Measurements from ENCODE around the gene QKI.
A peak's percentile ranks its signal among the peaks of the same experiment; 100 is the strongest.
"Not testable (repeated sequence)": the region's sequence is repeated elsewhere in the genome, so short reads cannot be mapped to it uniquely, and the experiment has no call there.

Gene QKI

DNA sequence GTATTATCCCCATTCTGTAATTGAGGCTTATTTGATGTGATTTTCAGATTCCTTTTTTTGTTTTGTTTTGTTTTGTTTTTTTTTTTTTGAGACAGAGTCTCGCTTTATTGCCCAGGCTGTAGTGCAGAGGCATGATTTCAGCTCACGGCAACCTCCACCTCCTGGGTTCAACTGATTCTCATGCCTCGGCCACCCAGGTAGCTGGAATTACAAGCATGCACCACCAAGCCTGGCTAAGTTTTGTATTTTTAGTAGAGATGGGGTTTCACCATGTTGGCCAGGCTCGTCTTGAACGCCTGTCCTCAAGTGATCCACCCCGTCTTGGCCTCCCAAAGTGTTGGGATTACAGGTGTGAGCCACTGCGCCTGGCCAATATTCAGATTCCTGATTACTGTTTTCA is 62.4 kb downstream of the QKI start:
- not testable (repeated sequence) for DNase-seq

DNA sequence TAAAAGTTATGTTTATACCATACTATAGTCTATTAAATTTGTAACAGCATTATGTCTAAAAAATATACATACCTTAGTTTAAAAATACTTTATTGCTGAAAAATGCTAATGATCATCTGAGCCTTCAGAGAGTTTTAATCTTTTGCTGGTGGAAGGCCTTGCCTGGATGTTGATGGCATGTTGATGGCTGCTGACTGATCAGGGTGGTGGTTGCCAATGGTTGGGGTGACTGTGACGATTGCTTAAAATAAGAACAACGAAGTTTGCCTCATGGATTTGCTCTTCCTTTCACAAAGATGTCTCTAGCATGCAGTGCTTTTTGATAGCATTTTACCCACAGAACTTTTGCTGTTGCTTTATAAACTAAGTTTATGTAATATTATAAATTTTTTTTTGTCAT is 68.6 kb downstream of the QKI start:
- DNase-seq: no peak

DNA sequence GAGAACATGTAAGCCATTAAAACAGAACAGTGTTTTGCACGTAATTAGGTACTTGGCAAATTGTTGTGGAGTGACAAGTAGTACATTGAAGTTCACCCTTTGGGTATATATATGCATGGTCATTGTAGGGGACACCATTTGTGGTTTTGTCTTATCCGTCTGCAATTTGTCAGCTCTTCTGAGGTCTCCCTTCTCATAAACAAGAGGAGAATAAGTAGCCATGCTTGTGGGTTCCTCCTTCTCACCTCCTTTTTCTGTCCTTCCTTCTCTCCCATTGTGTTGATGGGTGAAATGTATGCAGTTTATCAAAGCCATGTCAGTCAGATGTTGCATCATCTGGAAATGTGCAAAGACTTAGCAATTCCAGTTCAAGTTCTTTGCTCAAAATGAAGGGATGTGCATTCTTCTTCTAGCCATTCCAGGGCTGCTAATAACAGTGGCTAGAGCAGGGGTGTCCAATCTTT is 70.9 kb downstream of the QKI start:
- DNase-seq: no peak

DNA sequence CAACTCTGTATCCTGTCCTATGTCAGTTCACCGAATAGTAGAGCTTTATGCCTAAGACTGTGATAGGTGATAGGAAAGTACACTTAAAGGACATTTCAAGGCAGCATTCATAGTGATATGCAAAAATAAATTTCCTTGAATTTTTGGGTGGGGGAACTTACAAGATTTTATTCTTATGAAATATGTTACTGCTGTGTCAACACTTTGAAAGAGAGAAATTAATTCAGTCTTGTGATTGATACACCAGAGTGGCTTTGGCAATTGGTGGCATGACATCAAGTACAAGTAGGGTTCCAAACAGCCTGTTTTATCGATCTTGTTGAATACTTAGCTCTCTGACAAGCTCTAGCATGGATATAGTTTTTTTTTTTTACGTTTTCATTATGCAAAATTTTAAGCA is 72.3 kb downstream of the QKI start:
- DNase-seq: no peak

DNA sequence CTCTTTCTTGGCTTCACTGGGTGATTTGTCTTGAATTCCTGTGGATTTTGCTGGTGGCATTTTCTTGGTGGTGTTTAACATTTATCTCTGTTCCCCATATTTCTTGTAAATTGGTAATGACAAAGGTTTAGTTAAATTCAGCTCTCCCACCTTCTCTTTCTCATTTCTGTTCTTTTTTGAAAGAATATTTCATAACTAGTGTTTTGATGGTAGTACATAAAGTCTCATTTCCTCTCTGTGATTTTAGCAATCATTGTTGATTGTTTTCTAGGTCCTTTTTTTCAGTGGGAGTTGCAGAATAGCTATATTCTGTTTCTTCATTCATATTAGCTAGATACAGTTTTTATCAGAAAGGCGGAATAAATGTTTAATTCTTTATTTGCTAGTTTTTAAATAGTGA is 73.1 kb downstream of the QKI start:
- DNase-seq: no peak

DNA sequence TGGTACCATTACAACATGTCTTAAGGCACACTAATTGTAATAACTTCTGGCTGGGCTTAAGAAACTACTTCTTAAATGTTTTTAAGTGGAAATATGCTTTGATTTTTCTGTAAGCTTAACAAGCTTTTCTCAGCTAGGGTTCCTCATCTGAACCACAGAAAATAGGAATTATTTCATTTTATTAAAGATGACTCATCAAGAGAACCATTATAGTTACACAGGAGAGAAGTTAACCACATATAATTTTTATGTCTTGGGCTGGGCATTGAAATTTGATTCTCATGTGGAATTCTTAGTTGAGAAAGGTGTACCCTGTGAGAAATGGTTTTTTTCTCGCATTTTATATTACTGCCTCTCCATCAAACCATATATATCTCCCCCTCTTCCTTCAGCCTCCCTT is 75.1 kb downstream of the QKI start:
- no peak for DNase-seq

DNA sequence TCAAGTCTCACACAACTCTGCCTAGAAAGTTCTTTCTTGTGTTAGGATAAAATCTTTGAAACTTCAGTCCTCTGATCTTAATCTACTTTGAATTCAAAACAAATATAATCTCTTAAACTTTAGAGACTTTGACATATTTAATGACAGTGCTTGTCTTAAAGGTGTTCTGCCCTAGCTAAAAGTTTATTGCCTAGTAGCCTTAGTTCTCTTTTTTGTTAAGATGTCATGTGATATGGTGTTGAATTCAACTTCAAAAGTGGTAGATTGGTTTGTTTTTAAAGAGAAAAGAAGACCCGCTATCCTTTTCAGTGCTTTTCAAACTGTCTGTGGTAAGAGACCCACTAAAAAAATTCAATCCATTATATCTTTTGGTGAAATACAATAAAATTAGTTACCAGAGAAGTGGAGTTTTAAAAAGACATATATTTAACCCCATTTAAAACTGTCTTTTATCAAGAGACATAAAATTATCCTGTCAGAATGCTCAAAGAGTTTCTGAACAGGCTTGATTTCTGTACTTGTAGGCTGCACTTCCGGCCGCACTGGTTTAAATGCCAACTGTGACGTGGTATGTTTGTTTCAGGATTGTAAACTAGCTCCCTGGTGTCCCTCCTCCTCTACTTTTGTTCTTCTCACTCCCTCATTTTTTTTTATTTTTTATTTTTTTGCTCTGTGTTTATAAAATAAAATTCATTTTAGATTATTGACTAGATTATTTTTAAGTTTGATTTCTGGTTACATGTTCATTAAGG is 76.5 kb downstream of the QKI start:
- peak in 17 of 56 donors; percentile 3 to 65 (median 25) for DNase-seq

DNA sequence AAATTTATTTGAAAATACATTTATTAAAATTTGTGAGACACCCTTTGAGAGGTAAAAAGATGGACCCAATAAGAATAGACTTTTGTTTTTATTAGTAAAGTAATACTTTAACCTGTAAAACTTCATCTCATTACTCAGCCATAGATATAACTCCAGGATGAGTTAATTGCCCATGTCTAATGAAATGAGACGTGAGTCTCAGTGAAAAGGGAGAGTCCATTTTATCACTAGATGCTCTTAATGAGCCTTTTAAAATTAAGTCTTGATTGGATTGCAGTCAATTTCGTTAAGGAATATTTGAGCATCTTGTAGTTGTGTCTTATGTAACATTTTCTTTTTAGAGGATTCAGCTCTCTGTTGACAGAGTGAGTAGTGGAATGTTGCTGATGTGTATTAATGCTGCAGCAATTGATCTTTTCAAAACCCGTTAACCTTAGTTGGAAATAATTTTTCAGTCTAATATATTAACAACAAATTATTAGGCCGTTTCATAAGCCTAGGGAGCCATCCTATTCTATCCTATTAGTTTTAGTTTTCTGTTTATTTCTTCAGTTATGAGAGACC is 77.3 kb downstream of the QKI start:
- DNase-seq: no peak

DNA sequence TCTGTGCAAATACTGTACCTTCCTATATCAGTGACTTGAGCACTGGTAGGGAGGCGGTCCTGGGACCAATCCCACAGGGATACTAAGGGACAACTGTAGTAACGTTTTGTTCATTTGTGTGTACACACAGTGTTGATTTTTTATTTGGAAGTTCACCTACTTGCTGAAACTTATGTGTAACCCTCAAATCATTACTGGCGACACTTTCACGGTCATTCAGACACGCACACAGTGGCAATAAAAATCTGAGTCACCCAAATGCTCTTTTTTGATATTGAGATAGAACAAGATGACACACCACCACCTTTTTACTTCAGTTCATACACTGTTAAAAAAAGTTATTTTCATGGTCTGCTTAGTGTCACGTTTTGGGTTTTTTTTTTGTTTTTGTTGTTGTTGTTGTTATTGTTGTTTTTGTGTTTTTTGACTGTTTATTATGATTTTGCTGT is 79.8 kb downstream of the QKI start:
- no peak for DNase-seq

DNA sequence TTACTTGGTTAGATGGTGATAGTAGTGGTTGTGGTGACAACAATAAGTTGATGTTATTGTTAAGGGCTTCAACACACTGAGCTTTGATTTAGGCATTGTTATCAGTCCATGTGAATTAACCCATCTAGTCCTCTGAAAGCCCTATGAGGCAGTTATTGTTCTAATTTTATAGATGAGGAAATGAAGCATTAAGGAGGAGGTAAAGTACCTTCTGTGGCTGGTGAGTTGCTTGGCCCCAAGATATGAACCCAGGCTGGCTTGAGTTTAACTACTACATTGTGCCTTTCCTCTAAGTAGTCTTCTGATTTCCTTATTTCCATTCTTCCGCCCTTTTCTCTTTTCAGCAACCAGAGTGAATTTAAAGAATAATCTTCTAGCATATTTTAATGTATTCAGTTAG is 81.7 kb downstream of the QKI start:
- DNase-seq: no peak

DNA sequence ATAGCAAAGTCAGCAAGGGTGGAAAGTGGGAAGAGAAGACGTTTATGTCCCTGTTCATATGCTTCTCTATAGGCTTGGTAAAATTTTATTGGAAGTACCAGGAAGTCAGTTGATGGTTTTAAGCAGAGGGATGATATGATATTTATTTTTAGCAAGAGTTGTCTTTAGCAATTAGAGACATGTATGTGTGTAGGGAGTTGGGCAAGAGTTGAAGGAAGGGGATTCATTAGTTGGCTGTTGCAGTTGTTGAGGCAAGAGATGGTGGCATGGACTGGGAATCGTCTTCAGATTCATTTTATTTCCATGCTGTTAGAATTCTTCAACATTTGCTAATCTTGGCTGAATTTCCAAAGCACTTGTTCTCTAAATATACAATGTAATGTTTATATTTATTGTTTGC is 85.6 kb downstream of the QKI start:
- DNase-seq: no peak

DNA sequence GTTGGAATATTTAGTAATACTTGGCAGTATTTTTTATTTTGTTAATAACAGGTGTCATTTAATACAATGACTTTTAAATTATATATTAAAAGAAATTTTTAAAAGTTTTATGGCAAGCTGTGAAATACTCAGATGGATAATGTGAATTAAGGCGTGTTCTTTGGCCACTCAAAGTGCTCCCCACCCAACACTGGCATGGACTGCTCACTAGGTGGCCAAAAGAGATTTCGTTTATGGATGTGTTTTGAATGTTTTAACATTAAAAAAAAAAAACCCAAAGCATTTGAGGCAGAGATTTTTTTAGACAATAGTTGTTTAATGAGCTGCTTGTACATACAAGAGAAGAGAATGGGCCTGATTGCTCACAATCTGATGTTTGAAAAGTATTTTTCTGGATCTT is 86.5 kb downstream of the QKI start:
- no peak for DNase-seq

DNA sequence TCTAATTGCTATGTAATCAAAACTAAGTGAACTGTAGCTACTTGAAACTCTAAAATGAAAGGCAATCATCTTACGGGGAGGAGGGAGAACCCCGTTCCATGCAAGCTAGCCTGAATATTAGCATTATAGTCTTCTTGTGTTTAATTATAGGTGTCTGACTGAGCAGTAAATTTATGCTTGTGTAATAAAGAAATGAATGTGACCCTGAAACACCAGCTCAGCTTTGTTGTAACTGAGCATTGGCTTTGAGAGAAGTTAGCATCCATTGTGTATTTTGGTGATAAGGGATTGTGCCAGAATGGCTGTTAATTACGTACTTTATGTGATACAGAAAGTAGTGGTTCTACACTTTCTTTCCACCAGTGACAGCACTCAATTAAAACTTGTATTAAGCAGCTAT is 86.9 kb downstream of the QKI start:
- DNase-seq: no peak

DNA sequence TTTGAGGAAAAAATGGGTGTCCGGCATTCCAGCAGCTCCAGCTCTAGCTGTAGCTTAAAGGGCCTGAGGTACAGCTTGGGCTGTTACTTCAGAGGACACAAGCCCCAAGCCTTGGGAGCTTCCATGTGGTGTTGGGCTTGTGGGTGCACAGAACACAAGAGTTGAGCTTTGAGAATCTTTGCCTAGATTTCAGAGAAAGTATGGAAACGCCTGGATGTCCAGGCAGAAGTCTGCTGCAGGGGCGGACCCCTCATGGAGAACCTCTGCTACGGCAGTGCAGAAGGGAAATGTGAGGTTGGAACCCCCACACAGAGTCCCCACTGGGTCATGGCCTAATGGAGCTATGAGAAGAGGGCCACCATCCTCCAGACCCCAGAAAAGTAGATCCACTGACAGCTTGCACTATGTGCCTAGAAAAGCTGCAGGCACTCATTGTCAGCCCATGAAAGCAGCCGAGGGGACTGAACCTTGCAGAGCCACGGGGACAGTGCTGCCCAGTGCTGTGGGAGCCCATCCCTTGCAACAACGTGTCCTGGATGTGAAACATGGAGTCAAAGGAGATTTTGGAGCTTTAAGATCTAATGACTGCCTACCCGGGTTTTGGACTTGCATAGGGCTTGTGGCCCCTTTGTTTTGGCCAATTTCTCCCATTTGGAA is 90.6 kb downstream of the QKI start:
- no peak for DNase-seq

DNA sequence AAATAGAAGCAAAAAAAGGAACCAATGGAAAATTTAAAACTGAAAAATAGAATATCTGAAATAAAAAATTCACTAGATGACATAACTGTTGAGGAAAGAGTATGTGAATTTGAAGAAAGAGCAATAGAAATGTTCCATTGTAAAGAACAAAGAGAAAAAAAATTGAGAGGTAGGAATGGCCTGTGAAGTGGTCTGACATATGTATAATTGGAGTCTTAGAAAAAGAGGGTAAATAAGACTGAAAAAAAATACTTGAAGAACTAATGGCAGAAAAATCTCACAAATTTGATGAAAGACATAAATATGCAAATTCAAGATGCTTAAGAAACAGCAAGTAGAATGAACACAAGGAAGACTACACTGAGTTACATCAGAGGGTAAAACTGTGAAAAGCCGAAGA is 93.4 kb downstream of the QKI start:
- DNase-seq: no peak

DNA sequence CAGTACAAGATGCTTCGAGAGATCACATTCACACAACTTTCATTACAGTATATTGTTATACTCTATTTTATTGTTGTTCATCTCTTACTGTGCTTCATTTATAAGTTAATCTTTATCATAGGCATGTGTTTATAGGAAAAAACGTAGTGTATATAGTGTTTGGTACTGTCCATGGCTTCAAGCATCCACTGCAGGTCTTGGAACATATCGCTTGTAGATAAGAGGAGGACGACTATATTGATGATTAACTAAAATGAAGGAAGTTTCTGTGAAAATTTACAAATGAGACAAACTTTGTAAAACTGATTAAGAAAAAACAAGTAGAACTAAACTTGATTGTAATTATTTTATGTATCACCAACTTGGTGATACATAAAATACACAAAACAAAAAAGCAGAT is 98.5 kb downstream of the QKI start:
- DNase-seq: no peak

DNA sequence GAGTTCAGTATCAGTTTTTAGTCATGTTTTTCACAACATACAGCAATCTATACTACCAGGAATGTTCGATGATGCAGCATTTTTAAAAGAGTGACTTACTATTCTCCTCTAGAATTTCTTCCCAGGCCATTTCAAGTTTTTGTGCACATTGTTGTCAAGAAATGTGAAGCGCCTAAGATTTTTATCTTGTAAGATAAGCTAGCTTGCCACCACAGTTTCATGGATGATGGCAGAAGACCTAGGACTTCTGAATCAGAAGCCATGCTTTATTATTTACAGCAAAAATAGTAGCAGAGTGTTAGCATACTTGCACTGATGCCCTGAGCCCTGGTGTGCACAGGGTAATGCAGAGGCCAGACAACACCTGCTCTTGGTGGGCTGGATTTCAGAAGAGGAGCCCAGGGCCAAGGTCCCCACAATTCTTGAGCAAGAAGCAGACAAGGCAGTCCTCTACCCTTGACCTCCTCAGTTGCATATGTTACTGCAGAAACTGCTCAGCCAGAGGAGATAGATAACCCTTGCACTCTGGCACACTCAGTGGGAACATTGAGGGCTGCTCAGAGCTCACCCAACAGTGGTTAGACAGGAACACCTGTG is 99.2 kb downstream of the QKI start:
- DNase-seq: no peak

DNA sequence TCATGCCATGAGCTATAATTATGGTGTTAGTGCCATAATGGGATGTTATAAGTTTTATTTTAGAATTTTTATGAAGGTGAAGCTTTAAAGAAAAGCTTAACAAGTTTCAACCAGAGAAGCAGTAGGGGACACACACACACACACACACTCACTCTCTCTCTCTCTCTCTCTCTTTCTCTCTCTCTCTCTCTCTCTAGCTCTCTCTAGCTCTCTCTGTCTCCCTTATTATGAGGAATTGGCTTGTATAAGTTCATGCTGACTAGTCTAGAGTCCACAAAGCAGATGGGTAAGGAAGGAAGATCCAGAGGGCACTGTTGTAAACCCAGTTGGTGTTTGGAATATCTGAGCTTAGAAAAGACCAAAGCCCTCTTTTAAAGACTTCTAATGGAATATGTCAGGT is 102.4 kb downstream of the QKI start:
- no peak for DNase-seq

DNA sequence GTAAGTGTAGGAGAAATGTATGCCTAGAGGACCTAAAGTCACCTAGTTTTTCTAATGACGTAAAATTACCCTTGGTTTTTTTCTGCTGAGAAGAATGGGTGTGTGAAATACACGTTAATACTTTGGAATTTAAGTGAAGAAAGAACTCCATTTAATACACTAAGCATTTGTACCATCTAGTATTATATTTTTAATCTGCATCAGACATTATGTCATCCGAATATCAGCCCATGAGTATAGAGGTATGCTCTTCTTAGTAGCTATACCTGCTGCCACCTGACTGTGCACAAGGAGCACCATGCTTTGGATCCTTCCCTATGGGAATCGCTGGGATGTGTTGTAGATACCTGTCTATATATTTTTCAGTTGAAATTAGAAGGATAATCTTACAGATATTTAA is 106.4 kb downstream of the QKI start:
- DNase-seq: no peak

DNA sequence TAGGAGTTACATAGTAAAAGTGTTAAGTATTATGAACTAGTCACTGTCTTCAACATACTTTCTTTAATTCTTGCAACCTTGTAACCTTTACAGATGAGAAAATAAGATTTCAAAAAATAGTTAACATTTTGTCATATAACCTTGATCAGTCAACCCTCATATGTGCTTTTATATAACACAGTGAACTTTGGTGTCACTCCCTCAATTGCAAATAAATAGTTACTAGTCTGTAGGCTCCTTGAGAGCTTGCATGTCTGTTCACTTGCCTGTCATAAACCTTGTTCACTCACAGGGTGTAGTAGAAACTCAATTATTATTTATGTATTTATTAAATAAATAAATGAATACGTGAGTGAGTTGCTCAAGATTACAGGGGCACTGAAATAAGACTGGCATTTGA is 107.5 kb downstream of the QKI start:
- no peak for DNase-seq

DNA sequence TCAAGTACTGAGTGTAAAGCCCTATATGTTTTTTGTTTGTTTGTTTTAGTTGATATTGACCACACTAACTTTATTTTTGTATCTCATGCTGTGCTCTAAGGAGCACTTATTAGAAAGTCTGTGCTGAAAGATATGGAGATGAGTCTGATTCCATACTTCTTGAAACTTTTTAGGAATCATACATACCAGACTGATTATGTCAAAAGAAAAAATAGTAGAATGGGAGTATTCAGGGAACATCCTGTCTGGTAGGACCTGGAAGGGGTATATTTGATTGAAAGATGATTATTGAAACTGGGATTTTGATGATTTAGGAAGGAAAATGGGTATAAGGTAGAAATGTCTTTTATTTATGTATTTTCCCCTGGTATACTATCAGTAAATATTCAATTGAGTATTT is 111.4 kb downstream of the QKI start:
- no peak for DNase-seq

DNA sequence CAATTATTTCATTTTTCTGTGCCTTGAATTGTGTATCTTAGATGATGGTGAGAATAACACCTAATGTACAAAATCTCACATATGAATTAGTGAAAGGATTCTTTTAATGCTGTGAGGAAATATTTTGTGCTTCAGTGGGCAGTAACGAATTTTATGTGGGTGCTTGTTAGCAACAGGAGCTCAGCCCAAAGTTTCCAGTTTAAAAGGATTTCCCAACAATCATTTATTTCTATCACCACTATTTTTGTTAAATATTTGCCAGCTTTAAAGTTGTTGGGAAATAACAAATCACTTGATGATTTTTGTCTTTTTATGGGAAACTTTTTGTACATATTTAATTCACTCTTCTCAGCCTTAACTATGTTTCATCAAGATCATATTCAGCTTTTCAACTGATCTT is 111.8 kb downstream of the QKI start:
- no peak for DNase-seq

DNA sequence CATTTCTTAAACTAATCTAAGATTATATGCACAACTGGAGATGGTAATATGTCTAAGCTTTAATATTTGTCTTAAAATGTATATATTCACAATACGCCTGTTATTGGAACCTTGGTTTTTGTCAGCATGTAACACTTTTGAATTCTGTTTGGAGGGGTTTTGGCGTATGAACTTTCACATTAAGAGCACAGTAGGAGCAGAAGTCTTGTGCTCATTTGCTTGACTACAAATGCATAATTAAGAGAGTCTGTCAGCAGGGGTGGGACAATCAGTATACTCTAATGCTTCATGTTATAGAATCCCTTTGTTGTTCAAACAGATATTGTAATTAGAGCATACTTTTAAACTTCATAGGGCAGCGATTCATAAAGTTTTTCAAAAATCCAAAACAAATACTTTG is 112.8 kb downstream of the QKI start:
- no peak for DNase-seq
